Gastrocnemius medialis (tissue), 4 donors: Measurements from ENCODE around the gene NETO2. TPM values are rescaled to one million over a fixed set of nuclear protein-coding genes. Genes with fewer than 3 reads are reported as not detected.

Source experiments
- ATAC-seq, 2 donors: fragments of 150-250 bp; one replicate each; pipeline ENCODE4 v1.9.1; 2016
- DNase-seq, 2 donors: peaks; one replicate each; pipeline ENCODE4 v3.0.0-alpha.2; 2019
- H3K27ac ChIP-seq, 4 donors: fragments of 200-600 bp; sonication (generic); 1 replicate in 1 of 4; 2 replicates in 3 of 4; pipeline ENCODE4 v1.5.1; 2016 to 2018; ENCODE audit warnings: mild to moderate bottlenecking in 2 of 4, moderate library complexity in 1 of 4
- H3K27me3 ChIP-seq, 3 donors: fragments of 200-600 bp; sonication (generic) in 2 of 3; 1 replicate in 1 of 3; 2 replicates in 2 of 3; pipeline versions ENCODE4 v1.5.1 to v1.6.0; 2016 to 2019; ENCODE audit warnings: mild to moderate bottlenecking in 1 of 3, moderate library complexity in 1 of 3
- H3K36me3 ChIP-seq, 2 donors: fragments of 200-600 bp; sonication (generic) in 1 of 2; one replicate each; pipeline ENCODE4 v1.5.1; 2017 to 2018
- H3K4me1 ChIP-seq, 2 donors: fragments of 200-600 bp; sonication (generic) in 1 of 2; one replicate each; pipeline ENCODE4 v1.5.1; 2016 to 2017; ENCODE audit warnings: mild to moderate bottlenecking in 2 of 2
- H3K4me3 ChIP-seq, 4 donors: fragments of 200-600 bp; sonication (generic) in 3 of 4; 1 replicate in 1 of 4; 2 replicates in 3 of 4; pipeline ENCODE4 v1.5.1; 2016 to 2019; ENCODE audit warnings: mild to moderate bottlenecking in 2 of 4
- H3K9me3 ChIP-seq, 3 donors: fragments of 200-600 bp; sonication (generic) in 2 of 3; 1 replicate in 1 of 3; 2 replicates in 2 of 3; pipeline ENCODE4 v1.5.1; 2016 to 2019
- CTCF ChIP-seq, 5 experiments: fragments of 450-650 bp in 3 of 5; fragments of 200-600 bp in 2 of 5; sonication (generic) in 2 of 5; IDR thresholded peaks in 4 of 5; conservative IDR thresholded peaks in 1 of 5; 1 replicate in 4 of 5; 2 replicates in 1 of 5; pipeline ENCODE4 v1.5.1; 2016 to 2019; ENCODE audit warnings: antibody characterized with exemption in 5 of 5, mild to moderate bottlenecking in 3 of 5, moderate library complexity in 3 of 5
- POLR2A ChIP-seq, 2 donors: fragments of 450-650 bp; IDR thresholded peaks; one replicate each; pipeline ENCODE4 v1.6.1; 2017; ENCODE audit warnings: antibody characterized with exemption in 2 of 2, mild to moderate bottlenecking in 2 of 2, moderate library complexity in 2 of 2
- in situ Hi-C, 4 donors: fragments of 200-750 bp; cut with MboI; loops; one replicate each; pipeline versions ENCODE4 v1.15.0 to v1.8.0; 2017; ENCODE audit warnings: low sequenced_read_pairs in 4 of 4
- intact Hi-C: fragments of 100-400 bp; cut with DNase I; formaldehyde crosslinking; loops from one replicate; pipeline ENCODE4 v1.15.1; 2023; ENCODE audit warnings: low total_unique reads
- total RNA-seq, 4 donors: library from RNA; depleted of rRNA; stranded (reverse); fragments of >200 nt; gene quantifications; one replicate each; pipeline versions ENCODE4 v1.1.0 to v1.2.3, GENCODE V29; 2016

NETO2 gene
- total RNA-seq, 4 donors from 2014 or later, result 0.31 to 5.9 (median 2.6) TPM

- intact Hi-C loops, result no loop called here
- Histone ChIP-seq H3K9me3 (no peaks in the 10 kb centered on the region), H3K36me3 (no peaks in the 10 kb centered on the region), H3K27ac (peak overlapping the region in 3 of 4 donors; percentile 16 to 54 (median 32)), H3K4me1 (no peaks in the 10 kb centered on the region), H3K4me3 (no peak overlapping the region), H3K27me3 (no peaks in the 10 kb centered on the region)
- ATAC-seq, result no peak
- DNase-seq, result no peak
- TF ChIP-seq POLR2A (IDR thresholded peaks at IDR 0.05) (no peak), CTCF (IDR thresholded peaks at IDR 0.05 in 4 of 5, conservative IDR thresholded peaks at IDR 0.05 in 1 of 5) (no peak)
- in situ Hi-C loops, result loop anchor here in 3 of 4 donors (10.0 to 25.0 kb wide), 3 partner anchors 1019 to 1029 kb away; partner anchors contain the start of gene ABCC12 (in 2 of the 3)
Measured at GRCh38 chr16:47136099-47136842, 7.5 kb downstream of the NETO2 start.

- H3K27me3 ChIP-seq, result no peaks in the 10 kb centered on the region
- H3K36me3 ChIP-seq, result no peaks in the 10 kb centered on the region
- in situ Hi-C loops (loop anchor here in 3 of 4 donors (10.0 to 25.0 kb wide), 3 partner anchors 1020 to 1030 kb away; partner anchors contain the start of gene ABCC12 (in 2 of the 3)), intact Hi-C loops (no loop called here)
- DNase-seq, result no peak
- H3K27ac ChIP-seq, result no peak overlapping the region
- no peaks in the 10 kb centered on the region for H3K9me3 ChIP-seq
- no peak for ATAC-seq
- H3K4me1 ChIP-seq, result no peaks in the 10 kb centered on the region
- TF ChIP-seq POLR2A (IDR thresholded peaks at IDR 0.05), result no peak
- no peak overlapping the region for H3K4me3 ChIP-seq
Measured at GRCh38 chr16:47134550-47134949, 9.2 kb downstream of the NETO2 start.

GRCh38 chr16:47132308-47132707 lies 11.4 kb downstream of the NETO2 start:
- in situ Hi-C loops, result loop anchor here in 3 of 4 donors (10.0 to 25.0 kb wide), 3 partner anchors 1022 to 1032 kb away; partner anchors contain the start of gene ABCC12 (in 2 of the 3)
- no peaks in the 10 kb centered on the region for H3K27me3 ChIP-seq
- no peak for ATAC-seq
- no peak for DNase-seq
- intact Hi-C loops, result no loop called here
- no peak overlapping the region for H3K4me3 ChIP-seq
- H3K4me1 ChIP-seq, result no peaks in the 10 kb centered on the region
- no peaks in the 10 kb centered on the region for H3K9me3 ChIP-seq
- TF ChIP-seq POLR2A (IDR thresholded peaks at IDR 0.05) (no peak), CTCF (IDR thresholded peaks at IDR 0.05 in 4 of 5, conservative IDR thresholded peaks at IDR 0.05 in 1 of 5) (no peak)
- no peaks in the 10 kb centered on the region for H3K36me3 ChIP-seq
- H3K27ac ChIP-seq, result no peak overlapping the region

- Histone ChIP-seq H3K4me1 (no peaks in the 10 kb centered on the region), H3K9me3 (no peaks in the 10 kb centered on the region), H3K4me3 (no peak overlapping the region), H3K27me3 (no peaks in the 10 kb centered on the region), H3K27ac (no peak overlapping the region), H3K36me3 (no peaks in the 10 kb centered on the region)
- in situ Hi-C loops (loop anchor here in 3 of 4 donors (10.0 to 25.0 kb wide), 3 partner anchors 1025 to 1035 kb away; partner anchors contain the start of gene ABCC12 (in 2 of the 3)), intact Hi-C loops (no loop called here)
- ATAC-seq (no peak), DNase-seq (no peak)
- TF ChIP-seq POLR2A (IDR thresholded peaks at IDR 0.05) (no peak), CTCF (IDR thresholded peaks at IDR 0.05 in 4 of 5, conservative IDR thresholded peaks at IDR 0.05 in 1 of 5) (no peak)
Measured at GRCh38 chr16:47129755-47130435, 13.8 kb downstream of the NETO2 start.

GRCh38 chr16:47127541-47127940 lies 16.2 kb downstream of the NETO2 start:
- in situ Hi-C loops, result loop anchor here in 1 of 4 donors (25.0 kb wide), 1 partner anchor 1035 kb away; the partner anchor contains the start of gene ABCC12
- DNase-seq (no peak), ATAC-seq (no peak)
- no peak overlapping the region for H3K27ac ChIP-seq
- no peaks in the 10 kb centered on the region for H3K9me3 ChIP-seq
- H3K36me3 ChIP-seq, result no peaks in the 10 kb centered on the region
- TF ChIP-seq POLR2A (IDR thresholded peaks at IDR 0.05) (no peak), CTCF (IDR thresholded peaks at IDR 0.05 in 4 of 5, conservative IDR thresholded peaks at IDR 0.05 in 1 of 5) (no peak)
- H3K4me3 ChIP-seq, result no peak overlapping the region
- H3K4me1 ChIP-seq, result no peaks in the 10 kb centered on the region
- no peaks in the 10 kb centered on the region for H3K27me3 ChIP-seq
- intact Hi-C loops, result no loop called here
